ENCODE measurements around the gene BABAM2. TPM values are rescaled to one million over a fixed set of nuclear protein-coding genes. Genes with fewer than 3 reads are reported as not detected.
"Not testable (repeated sequence)": the region's sequence is repeated elsewhere in the genome, so short reads cannot be mapped to it uniquely, and the experiment has no call there.

BABAM2 gene
- total RNA-seq, 1 donor from 2014 or later: 38.4 TPM

- DNase-seq (ENCODE audit: extremely low read depth, low read depth, low spot score): no peak
Observed at GRCh38 chr2:27875089-27875881, 15.2 kb upstream of the BABAM2 start.

GRCh38 chr2:27878825-27879224 lies 11.7 kb upstream of the BABAM2 start:
- DNase-seq (ENCODE audit: extremely low read depth, low read depth, low spot score): no peak

DNA sequence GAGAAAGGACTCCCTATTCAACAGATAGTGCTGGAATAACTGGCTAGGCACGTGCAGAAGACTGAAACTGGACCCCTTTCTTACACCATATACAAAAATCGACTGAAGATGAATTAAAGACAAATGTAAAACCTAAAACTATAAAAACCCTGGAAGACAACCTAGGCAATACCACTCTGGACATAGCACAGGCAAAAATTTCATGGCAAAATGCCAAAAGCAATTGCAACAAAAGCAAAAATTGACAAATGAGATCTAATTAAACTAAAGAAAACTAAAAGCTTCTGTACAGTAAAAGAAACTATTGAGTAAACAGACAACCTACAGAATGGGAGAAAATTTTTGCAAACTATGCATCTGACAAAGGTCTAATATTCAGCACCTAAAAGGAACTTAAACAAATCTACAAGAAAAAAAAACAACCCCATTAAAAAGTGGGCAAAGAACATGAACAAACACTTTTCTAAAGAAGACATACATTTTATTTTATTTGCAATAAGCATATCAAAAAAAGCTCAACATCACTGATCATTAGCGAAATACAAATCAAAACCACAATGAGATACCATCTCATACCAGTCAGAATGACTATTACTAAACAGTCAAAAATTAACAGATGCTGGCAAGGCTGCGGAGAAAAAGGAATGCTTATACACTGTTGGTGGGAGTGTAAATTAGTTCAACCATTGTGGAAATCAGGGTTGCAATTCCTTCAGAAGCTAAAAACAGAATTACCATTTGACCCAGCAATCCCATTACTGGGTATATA lies 8.5 kb upstream of the BABAM2 start:
- DNase-seq (ENCODE audit: extremely low read depth, low read depth, low spot score): not testable (repeated sequence)

DNA sequence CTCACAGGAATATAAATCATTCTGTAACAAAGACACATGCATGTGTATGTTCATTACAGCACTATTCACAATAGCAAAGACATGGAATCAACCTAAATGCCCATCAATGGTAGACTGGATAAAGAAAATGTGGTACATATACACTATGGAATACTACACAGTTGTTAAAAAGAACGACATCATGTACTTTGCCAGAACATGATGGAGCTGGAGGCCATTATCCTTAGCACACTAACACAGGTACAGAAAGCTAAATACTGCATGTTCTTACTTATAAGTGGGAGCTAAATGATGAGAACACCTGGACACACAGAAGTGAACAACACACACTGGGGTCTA lies 8.0 kb upstream of the BABAM2 start:
- DNase-seq (ENCODE audit: extremely low read depth, low read depth, low spot score): not testable (repeated sequence)

DNA sequence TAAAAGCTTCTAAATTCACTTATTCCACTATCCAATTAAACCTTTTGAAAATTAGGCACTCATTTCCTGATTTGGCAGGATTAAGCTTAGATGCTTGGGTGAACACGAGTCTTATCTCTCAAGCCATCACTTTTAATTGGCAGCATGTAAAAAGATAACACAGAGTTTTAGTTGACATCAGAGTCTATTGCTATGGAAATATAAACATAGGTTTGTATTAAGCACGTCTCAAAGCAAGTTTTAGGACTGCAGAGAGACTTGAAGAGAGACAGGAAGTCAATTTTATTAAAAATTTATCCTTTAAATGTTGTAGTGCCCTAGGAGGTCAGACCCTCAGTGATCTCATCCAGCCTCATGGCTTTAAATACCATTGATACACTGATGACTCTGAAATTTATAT lies 5.9 kb upstream of the BABAM2 start:
- DNase-seq (ENCODE audit: extremely low read depth, low read depth, low spot score): no peak

DNA sequence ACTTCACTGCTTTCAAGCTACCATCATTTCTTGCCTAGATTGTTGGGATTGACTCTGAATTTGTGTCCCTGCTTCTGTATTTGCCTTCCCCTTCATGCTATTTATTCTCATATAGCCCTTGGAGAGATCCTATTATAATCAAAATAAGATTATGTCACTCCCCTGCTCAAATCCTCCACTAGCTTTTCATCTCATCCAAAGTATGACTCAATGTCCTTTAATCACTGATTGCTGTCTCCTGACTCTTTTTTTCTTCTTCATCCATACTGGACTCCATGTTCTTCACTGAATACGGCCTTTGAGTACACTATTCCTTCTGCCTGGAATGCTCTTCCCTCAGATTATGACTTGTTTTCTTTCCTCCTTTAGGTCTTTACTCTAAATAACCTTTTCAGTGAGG lies 5.3 kb upstream of the BABAM2 start:
- no peak for DNase-seq (ENCODE audit: extremely low read depth, low read depth, low spot score)

GRCh38 chr2:27885661-27886060 lies 4.9 kb upstream of the BABAM2 start:
- DNase-seq (ENCODE audit: extremely low read depth, low read depth, low spot score): no peak

GRCh38 chr2:27886322-27886721 lies 4.2 kb upstream of the BABAM2 start:
- no peak for DNase-seq (ENCODE audit: extremely low read depth, low read depth, low spot score)

- no peak for DNase-seq (ENCODE audit: extremely low read depth, low read depth, low spot score)
Observed at GRCh38 chr2:27887111-27887510, 3.4 kb upstream of the BABAM2 start.

GRCh38 chr2:27887830-27888229 lies 2.7 kb upstream of the BABAM2 start:
- no peak for DNase-seq (ENCODE audit: extremely low read depth, low read depth, low spot score)

DNA sequence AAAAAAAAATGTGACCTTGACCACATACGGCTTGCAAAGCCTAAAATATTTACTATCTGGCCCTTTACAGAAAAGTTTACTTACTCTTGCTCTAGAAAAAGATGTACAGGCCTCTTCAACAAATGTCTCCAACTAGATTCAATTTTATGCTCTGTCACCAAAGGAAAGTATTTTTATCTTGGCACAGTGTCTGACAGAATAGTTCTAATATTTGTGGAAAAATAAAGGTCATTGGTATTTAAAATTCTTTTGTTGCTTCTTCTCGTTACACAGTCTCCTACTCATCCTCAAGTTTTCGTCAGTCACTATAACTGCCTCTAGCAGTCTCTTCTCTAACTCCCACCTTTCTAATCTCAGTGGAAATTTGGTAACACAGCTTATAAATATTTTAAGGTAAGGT lies 1.7 kb upstream of the BABAM2 start:
- no peak for DNase-seq (ENCODE audit: extremely low read depth, low read depth, low spot score)

DNA sequence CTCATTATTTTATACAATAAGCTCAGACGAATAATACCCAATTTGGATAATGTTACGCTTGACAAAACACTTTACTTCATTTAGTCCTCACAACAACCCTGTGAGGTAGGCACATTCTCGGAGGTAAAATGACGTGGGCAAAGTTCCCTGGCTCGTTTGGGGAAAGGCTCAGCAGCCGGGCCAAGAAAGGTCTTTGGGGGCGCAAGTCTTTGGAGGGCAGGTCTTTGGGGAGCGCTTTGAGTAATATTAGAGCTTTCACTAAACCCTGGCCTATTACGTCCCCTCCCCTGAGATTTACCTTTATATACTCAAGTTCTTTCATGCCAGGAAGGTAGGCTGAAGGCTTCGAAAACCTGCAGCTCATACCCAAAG lies 769 bp upstream of the BABAM2 start:
- no peak for DNase-seq (ENCODE audit: extremely low read depth, low read depth, low spot score)

DNA sequence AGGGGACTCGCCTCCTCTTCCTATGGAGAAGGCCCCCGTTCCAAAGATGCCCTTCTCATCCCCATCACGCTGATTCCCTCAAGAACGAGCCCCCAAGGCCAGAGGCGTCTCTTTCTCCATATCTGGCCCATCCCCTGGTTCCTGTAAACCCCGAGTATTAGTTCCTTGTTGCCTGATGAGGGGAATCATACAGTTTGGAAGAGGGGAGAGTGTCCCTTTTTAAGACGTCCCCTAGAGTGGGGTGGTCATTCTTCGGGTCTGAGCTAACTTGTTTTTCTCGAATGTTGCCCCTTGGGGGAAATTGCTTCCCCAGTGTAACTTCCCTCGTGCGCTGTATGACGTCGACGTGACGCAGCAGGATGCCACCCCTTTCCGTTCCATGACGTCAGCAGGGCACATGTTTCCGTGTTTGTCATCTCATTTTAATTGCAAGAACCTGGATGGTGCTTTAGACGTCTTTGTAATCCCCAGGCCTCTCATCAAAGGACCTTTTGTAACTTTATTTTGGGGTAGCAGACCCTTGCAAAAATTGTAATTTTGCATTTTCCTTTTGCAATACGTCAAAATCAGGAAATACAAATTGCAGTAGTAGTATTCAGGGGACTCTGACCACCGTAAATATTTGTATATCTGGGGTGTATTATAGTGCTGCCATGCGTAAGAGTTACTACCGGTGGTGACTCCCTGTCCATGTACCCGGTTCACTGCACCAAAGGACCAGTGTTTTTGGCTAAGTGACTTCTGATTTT lies 569 bp downstream of the BABAM2 start:
- DNase-seq (ENCODE audit: extremely low read depth, low read depth, low spot score): peak; percentile 96

DNA sequence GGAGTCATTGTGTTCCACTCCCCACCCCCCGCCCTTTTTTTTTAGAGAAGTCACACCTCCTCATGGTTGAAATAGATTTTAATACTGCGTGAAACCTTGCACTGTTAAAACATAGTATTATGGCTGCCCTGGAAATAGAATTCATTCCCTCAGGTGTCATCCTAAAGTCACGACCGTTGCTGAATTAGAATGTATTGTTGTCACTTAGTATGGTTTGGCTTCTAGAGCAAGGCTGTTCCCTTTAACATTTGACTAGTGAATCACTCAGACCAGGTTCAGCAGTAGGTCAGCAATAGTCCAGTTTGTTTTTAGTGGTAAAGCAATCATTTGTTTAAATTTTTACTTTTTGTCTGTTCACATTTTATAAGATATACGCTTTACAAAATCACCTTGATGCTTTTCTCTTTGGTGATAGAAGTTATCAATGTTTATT lies 1.2 kb downstream of the BABAM2 start:
- no peak for DNase-seq (ENCODE audit: extremely low read depth, low read depth, low spot score)

- DNase-seq (ENCODE audit: extremely low read depth, low read depth, low spot score): no peak
Observed at GRCh38 chr2:27893006-27893405, 2.5 kb downstream of the BABAM2 start.

DNA sequence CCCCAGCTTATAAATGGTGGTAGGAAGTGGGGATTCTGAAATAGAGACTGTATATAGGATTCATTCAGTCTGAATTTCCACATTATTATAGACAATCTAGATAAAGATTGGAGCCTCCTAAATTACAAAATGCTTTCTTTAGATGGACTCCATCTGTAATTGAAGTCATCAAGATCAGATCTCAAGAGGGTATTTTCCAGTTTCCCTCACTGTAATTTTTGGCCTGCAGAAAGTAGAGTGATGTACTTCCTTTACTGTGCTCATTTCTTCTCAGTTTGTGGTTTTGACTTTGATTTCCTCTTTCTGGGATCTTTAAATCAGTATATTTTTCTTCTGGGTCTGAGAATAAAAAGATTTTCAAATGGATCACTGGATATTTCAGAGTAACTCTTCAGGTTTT lies 7.2 kb downstream of the BABAM2 start:
- no peak for DNase-seq (ENCODE audit: extremely low read depth, low read depth, low spot score)

DNA sequence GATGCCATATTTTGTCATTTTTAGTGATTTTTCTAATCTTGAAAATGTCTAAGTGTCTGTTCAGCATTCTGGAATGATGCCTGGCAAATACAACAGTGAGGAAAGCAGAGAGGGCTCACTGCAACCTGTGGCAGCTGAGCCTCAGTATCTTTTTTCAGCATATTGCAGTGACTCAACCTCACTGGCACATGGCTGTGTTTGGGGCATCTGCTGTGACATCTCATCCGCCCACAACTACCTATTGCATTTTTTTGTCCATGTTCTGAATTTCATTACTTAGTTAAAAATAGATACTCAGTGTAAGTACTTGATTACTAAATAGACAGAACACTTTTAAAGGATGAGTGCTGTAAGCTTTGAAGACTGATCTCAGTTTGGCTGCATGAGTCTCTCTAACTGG lies 10.7 kb downstream of the BABAM2 start:
- DNase-seq (ENCODE audit: extremely low read depth, low read depth, low spot score): no peak

- DNase-seq (ENCODE audit: extremely low read depth, low read depth, low spot score): no peak
Observed at GRCh38 chr2:27902098-27902497, 11.6 kb downstream of the BABAM2 start.

DNA sequence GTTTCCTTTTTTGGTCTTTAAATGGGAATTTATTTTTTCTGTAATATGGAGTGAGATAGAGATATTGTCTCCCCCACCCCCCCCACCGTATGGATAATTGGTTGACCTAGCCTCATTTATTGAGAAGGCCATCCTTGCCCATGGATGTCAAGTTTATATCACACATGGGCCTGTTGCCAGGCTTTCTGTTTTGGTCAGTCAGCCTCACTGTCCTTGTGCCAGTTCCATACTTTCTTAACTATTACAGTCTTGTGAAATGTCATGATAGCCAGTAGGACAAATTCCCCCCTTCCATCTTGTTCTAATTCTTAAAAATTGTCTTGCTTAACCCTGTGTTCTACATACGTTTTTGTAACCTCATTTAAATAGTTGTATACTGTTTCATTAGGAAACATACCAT lies 12.5 kb downstream of the BABAM2 start:
- DNase-seq (ENCODE audit: extremely low read depth, low read depth, low spot score): no peak

- no peak for DNase-seq (ENCODE audit: extremely low read depth, low read depth, low spot score)
Observed at GRCh38 chr2:27903649-27904404, 13.3 kb downstream of the BABAM2 start.

GRCh38 chr2:27904405-27904665 lies 13.8 kb downstream of the BABAM2 start:
- DNase-seq (ENCODE audit: extremely low read depth, low read depth, low spot score): no peak

Data from glomerular endothelial cell (primary cell).